Natural killer cell (primary cell): ENCODE data around the gene MED28. TPM values are rescaled to one million over a fixed set of nuclear protein-coding genes. Genes with fewer than 3 reads are reported as not detected.

Experiments
- ATAC-seq, 3 donors: fragments of 150-1000 bp in 2 of 3; fragments of 200-7000 bp in 1 of 3; cut with Tn5 transposase; 1 replicate in 1 of 3; 2 replicates in 2 of 3; pipeline ENCODE4 v1.10.0; 2021; ENCODE audit warnings: mild to moderate bottlenecking in 2 of 3, moderate library complexity in 2 of 3
- DNase-seq, 2 donors: peaks; one replicate each; pipeline versions ENCODE4 v3.0.0 to v3.0.0-alpha.2; 2013 to 2021; ENCODE audit warnings: mixed read lengths in 1 of 2
- H3K27ac ChIP-seq: one replicate; pipeline ENCODE4 v1.5.1; 2013; ENCODE audit warnings: mild to moderate bottlenecking, low read length
- H3K27me3 ChIP-seq: one replicate; pipeline ENCODE4 v1.6.1; 2013; ENCODE audit warnings: low read length; ENCODE audit not compliant: control insufficient read depth, insufficient read depth
- H3K36me3 ChIP-seq: one replicate; pipeline ENCODE4 v1.6.1; 2013; ENCODE audit warnings: low read length; ENCODE audit not compliant: control insufficient read depth, insufficient read depth
- H3K4me1 ChIP-seq: one replicate; pipeline ENCODE4 v1.6.1; 2013; ENCODE audit warnings: low read length; ENCODE audit not compliant: control insufficient read depth, insufficient read depth
- H3K4me3 ChIP-seq: one replicate; pipeline ENCODE4 v1.5.1; 2013; ENCODE audit warnings: low read length
- H3K9me3 ChIP-seq: one replicate; pipeline ENCODE4 v1.6.1; 2013; ENCODE audit warnings: low read length; ENCODE audit not compliant: control insufficient read depth, insufficient read depth
- H3K27ac Mint-ChIP-seq, 2 donors: one replicate each; pipeline ENCODE4 v1.8.0; 2022; ENCODE audit warnings: mild to moderate bottlenecking in 2 of 2, mixed read lengths in 2 of 2, moderate library complexity in 1 of 2
- H3K27me3 Mint-ChIP-seq, 2 donors: one replicate each; pipeline ENCODE4 v1.8.0; 2022; ENCODE audit warnings: low read depth in 2 of 2, mixed read lengths in 2 of 2
- H3K36me3 Mint-ChIP-seq: one replicate; pipeline ENCODE4 v1.8.0; 2022; ENCODE audit warnings: mixed read lengths
- H3K4me1 Mint-ChIP-seq, 2 donors: one replicate each; pipeline ENCODE4 v1.8.0; 2022; ENCODE audit warnings: mixed read lengths in 2 of 2
- H3K4me3 Mint-ChIP-seq: one replicate; pipeline ENCODE4 v1.8.0; 2022; ENCODE audit warnings: mild to moderate bottlenecking, moderate library complexity, mixed read lengths
- H3K9me3 Mint-ChIP-seq, 2 donors: one replicate each; pipeline ENCODE4 v1.8.0; 2022; ENCODE audit warnings: mixed read lengths in 2 of 2
- CTCF ChIP-seq: fragments of 200-600 bp; IDR thresholded peaks from one replicate; pipeline ENCODE4 v1.8.0; 2022; ENCODE audit warnings: antibody characterized with exemption
- WGBS: methylation state at CpG from one replicate; pipeline ENCODE4 v1.1.7; 2013; ENCODE audit warnings: missing lambda C conversion rate; ENCODE audit not compliant: insufficient coverage; 5-methylcytosine and 5-hydroxymethylcytosine counted together
- intact Hi-C: fragments of 100-400 bp; cut with micrococcal nuclease; formaldehyde crosslinking; loops from one replicate; pipeline ENCODE4 v1.14.2; 2022
- total RNA-seq, 4 donors: library from RNA; stranded (reverse); fragments of 120-200 nt in 1 of 4; gene quantifications; one replicate each; pipeline versions ENCODE4 v1.2.3 to v1.2.4, GENCODE V29; 2013 to 2022

The MED28 gene
- 10 to 100 TPM; 44.8 to 63.3 (median 51.1) TPM for total RNA-seq
- 30.8 TPM for total RNA-seq (2013)

GRCh38 chr4:17614416-17615299, at the start of gene MED28:
MED28 (plus strand) TSS chr4:17614641; CDS start chr4:17614655, 14 bp downstream.
- peaks cover 34 to 37% of the 10 kb centered on the region in 2 donors for H3K4me1 Mint-ChIP-seq
- peaks cover 34% of the 10 kb centered on the region for H3K4me1 ChIP-seq

GRCh38 chr4:17565846-17566245, 48.6 kb upstream of the MED28 start:
- Mint-ChIP-seq H3K4me1 (no peaks in the 10 kb centered on the region), H3K27me3 (peaks cover 0 to 3% of the 10 kb centered on the region in 2 donors), H3K27ac (no peak overlapping the region), H3K9me3 (no peaks in the 10 kb centered on the region), H3K4me3 (no peak overlapping the region), H3K36me3 (no peaks in the 10 kb centered on the region)
- DNase-seq (no peak), ATAC-seq (no peak)
- 93% methylated on average over 3 of the region's 3 CpGs for WGBS
- H3K36me3 ChIP-seq, result no peaks in the 10 kb centered on the region
- H3K4me3 ChIP-seq, result no peak overlapping the region
- intact Hi-C loops, result no loop called here
- no peak for TF ChIP-seq CTCF
- no peaks in the 10 kb centered on the region for H3K4me1 ChIP-seq
- H3K9me3 ChIP-seq, result no peaks in the 10 kb centered on the region
- H3K27me3 ChIP-seq, result no peaks in the 10 kb centered on the region
- H3K27ac ChIP-seq, result no peak overlapping the region

More at GRCh38 chr4:17614416-17615299, at the start of gene MED28:
- peak within 1 kb of the TSS; percentile 96 for H3K4me3 ChIP-seq
- H3K9me3 ChIP-seq, result no peaks in the 10 kb centered on the region
- intact Hi-C loops, result loop anchor here (1.0 kb wide), 2 partner anchors 37 to 196 kb away; partner anchors contain the start of genes DCAF16, LAP3 and NCAPG
- H3K36me3 Mint-ChIP-seq, result peaks cover 9% of the 10 kb centered on the region
- H3K36me3 ChIP-seq, result peaks cover 11% of the 10 kb centered on the region
- under 1% methylated on average over 46 of the region's 46 CpGs for WGBS
- ATAC-seq (peak; percentile 89 to 96 (median 94)), DNase-seq (peak; percentile 93 to 99)
- H3K9me3 Mint-ChIP-seq, result no peaks in the 10 kb centered on the region
- peak within 1 kb of the TSS; percentile 97 to 98 for H3K27ac Mint-ChIP-seq
- peak within 1 kb of the TSS; percentile 98 for H3K4me3 Mint-ChIP-seq
- H3K27me3 ChIP-seq, result no peaks in the 10 kb centered on the region
- peak within 1 kb of the TSS; percentile 85 for H3K27ac ChIP-seq
- H3K27me3 Mint-ChIP-seq, result no peaks in the 10 kb centered on the region
- TF ChIP-seq CTCF, result peak; percentile 25

- no peaks in the 10 kb centered on the region for H3K4me1 ChIP-seq
- Mint-ChIP-seq H3K4me3 (no peak overlapping the region), H3K9me3 (no peaks in the 10 kb centered on the region), H3K27ac (no peak overlapping the region), H3K4me1 (no peaks in the 10 kb centered on the region), H3K36me3 (no peaks in the 10 kb centered on the region), H3K27me3 (peaks cover 0 to 3% of the 10 kb centered on the region in 2 donors)
- no peak overlapping the region for H3K27ac ChIP-seq
- WGBS, result 100% methylated on average over 2 of the region's 2 CpGs
- H3K4me3 ChIP-seq, result no peak overlapping the region
- no peaks in the 10 kb centered on the region for H3K27me3 ChIP-seq
- intact Hi-C loops, result no loop called here
- ATAC-seq (no peak), DNase-seq (no peak)
- H3K36me3 ChIP-seq, result no peaks in the 10 kb centered on the region
- H3K9me3 ChIP-seq, result no peaks in the 10 kb centered on the region
- no peak for TF ChIP-seq CTCF
Observed at GRCh38 chr4:17567271-17567670, 47.2 kb upstream of the MED28 start.
